Dendritic cell treated with granulocyte-macrophage colony-stimulating factor and Interleukin-4, amounts not matched to agents 40 ng/mL and 50 ng/mL, for 4 days (primary cell): ENCODE measurements around the gene FAM131C.
"Not testable (repeated sequence)": the region's sequence is repeated elsewhere in the genome, so short reads cannot be mapped to it uniquely, and the experiment has no call there.

Source experiments
- H3K27ac Mint-ChIP-seq: one replicate; pipeline ENCODE4 v1.8.0; 2022; ENCODE audit warnings: mild to moderate bottlenecking, mixed read lengths
- H3K27me3 Mint-ChIP-seq: one replicate; pipeline ENCODE4 v1.8.0; 2022; ENCODE audit warnings: mild to moderate bottlenecking, mixed read lengths
- H3K36me3 Mint-ChIP-seq: one replicate; pipeline ENCODE4 v1.8.0; 2022; ENCODE audit warnings: low read depth, mixed read lengths
- H3K4me1 Mint-ChIP-seq: one replicate; pipeline ENCODE4 v1.8.0; 2022; ENCODE audit warnings: low read depth, mixed read lengths
- H3K4me3 Mint-ChIP-seq: one replicate; pipeline ENCODE4 v1.8.0; 2022; ENCODE audit warnings: mild to moderate bottlenecking, moderate library complexity, mixed read lengths
- H3K9me3 Mint-ChIP-seq: one replicate; pipeline ENCODE4 v1.8.0; 2022; ENCODE audit warnings: mixed read lengths
- intact Hi-C: fragments of 100-400 bp; cut with micrococcal nuclease; formaldehyde crosslinking; loops from one replicate; pipeline ENCODE4 v1.15.0; 2022

The FAM131C gene

GRCh38 chr1:16112596-16113555 lies 39.4 kb upstream of the FAM131C start:
- intact Hi-C loops: no loop called here
- H3K9me3 Mint-ChIP-seq: peaks cover 14% of the 10 kb centered on the region
- H3K4me3 Mint-ChIP-seq: no peak overlapping the region
- H3K4me1 Mint-ChIP-seq: no peaks in the 10 kb centered on the region
- no peaks in the 10 kb centered on the region for H3K36me3 Mint-ChIP-seq
- H3K27me3 Mint-ChIP-seq: peaks cover 13% of the 10 kb centered on the region
- no peak overlapping the region for H3K27ac Mint-ChIP-seq

GRCh38 chr1:16111771-16112595 lies 38.5 kb upstream of the FAM131C start:
- Mint-ChIP-seq H3K4me1 (no peaks in the 10 kb centered on the region), H3K4me3 (no peak overlapping the region)
- intact Hi-C loops: no loop called here

GRCh38 chr1:16110884-16111283 lies 37.4 kb upstream of the FAM131C start:
- H3K9me3 Mint-ChIP-seq: peaks cover 18% of the 10 kb centered on the region
- H3K27ac Mint-ChIP-seq: no peak overlapping the region
- intact Hi-C loops: no loop called here
- no peaks in the 10 kb centered on the region for H3K4me1 Mint-ChIP-seq
- H3K27me3 Mint-ChIP-seq: peaks cover 21% of the 10 kb centered on the region
- H3K4me3 Mint-ChIP-seq: no peak overlapping the region
- no peaks in the 10 kb centered on the region for H3K36me3 Mint-ChIP-seq

More at GRCh38 chr1:16111771-16112595, 38.5 kb upstream of the FAM131C start:
- no peaks in the 10 kb centered on the region for H3K36me3 Mint-ChIP-seq
- H3K27ac Mint-ChIP-seq: no peak overlapping the region
- peaks cover 18% of the 10 kb centered on the region for H3K9me3 Mint-ChIP-seq
- peaks cover 14% of the 10 kb centered on the region for H3K27me3 Mint-ChIP-seq

- H3K9me3 Mint-ChIP-seq: peaks cover 18% of the 10 kb centered on the region
Observed at GRCh38 chr1:16110456-16110855, 37.0 kb upstream of the FAM131C start.

GRCh38 chr1:16109571-16109970 lies 36.1 kb upstream of the FAM131C start:
- intact Hi-C loops: no loop called here
- Mint-ChIP-seq H3K4me3 (no peak overlapping the region), H3K27ac (no peak overlapping the region), H3K9me3 (peaks cover 18% of the 10 kb centered on the region), H3K27me3 (peaks cover 21% of the 10 kb centered on the region), H3K4me1 (no peaks in the 10 kb centered on the region), H3K36me3 (no peaks in the 10 kb centered on the region)

More at GRCh38 chr1:16110456-16110855, 37.0 kb upstream of the FAM131C start:
- intact Hi-C loops: no loop called here
- Mint-ChIP-seq H3K36me3 (no peaks in the 10 kb centered on the region), H3K4me3 (no peak overlapping the region), H3K4me1 (no peaks in the 10 kb centered on the region), H3K27me3 (peaks cover 21% of the 10 kb centered on the region), H3K27ac (no peak overlapping the region)

- H3K9me3 Mint-ChIP-seq: peaks cover 18% of the 10 kb centered on the region
- H3K4me3 Mint-ChIP-seq, H3K36me3 Mint-ChIP-seq, H3K4me1 Mint-ChIP-seq, H3K27ac Mint-ChIP-seq, intact Hi-C loops: not testable (repeated sequence)
- peaks cover 32% of the 10 kb centered on the region for H3K27me3 Mint-ChIP-seq
Observed at GRCh38 chr1:16107039-16107438, 33.6 kb upstream of the FAM131C start.

GRCh38 chr1:16101623-16102022 lies 28.2 kb upstream of the FAM131C start:
- Mint-ChIP-seq H3K9me3 (no peaks in the 10 kb centered on the region), H3K4me3 (no peak overlapping the region), H3K27ac (no peak overlapping the region), H3K36me3 (no peaks in the 10 kb centered on the region), H3K27me3 (peaks cover 25% of the 10 kb centered on the region), H3K4me1 (no peaks in the 10 kb centered on the region)
- intact Hi-C loops: no loop called here

- H3K36me3 Mint-ChIP-seq: no peaks in the 10 kb centered on the region
- no peak overlapping the region for H3K27ac Mint-ChIP-seq
- no peaks in the 10 kb centered on the region for H3K9me3 Mint-ChIP-seq
- intact Hi-C loops: no loop called here
- H3K4me3 Mint-ChIP-seq: no peak overlapping the region
- peaks cover 32% of the 10 kb centered on the region for H3K27me3 Mint-ChIP-seq
- no peaks in the 10 kb centered on the region for H3K4me1 Mint-ChIP-seq
Observed at GRCh38 chr1:16099412-16099811, 26.0 kb upstream of the FAM131C start.

GRCh38 chr1:16095447-16095846 lies 22.0 kb upstream of the FAM131C start:
- Mint-ChIP-seq H3K27ac (no peak overlapping the region), H3K4me3 (no peak overlapping the region), H3K9me3 (no peaks in the 10 kb centered on the region), H3K36me3 (no peaks in the 10 kb centered on the region), H3K27me3 (peaks cover 20% of the 10 kb centered on the region), H3K4me1 (no peaks in the 10 kb centered on the region)
- intact Hi-C loops: no loop called here

GRCh38 chr1:16094453-16095158 lies 21.2 kb upstream of the FAM131C start:
- H3K4me3 Mint-ChIP-seq: no peak overlapping the region
- no peak overlapping the region for H3K27ac Mint-ChIP-seq

GRCh38 chr1:16093611-16094010 lies 20.2 kb upstream of the FAM131C start:
- Mint-ChIP-seq H3K27me3 (peaks cover 21% of the 10 kb centered on the region), H3K27ac (no peak overlapping the region), H3K4me1 (no peaks in the 10 kb centered on the region), H3K9me3 (no peaks in the 10 kb centered on the region), H3K36me3 (no peaks in the 10 kb centered on the region), H3K4me3 (no peak overlapping the region)
- intact Hi-C loops: no loop called here

More at GRCh38 chr1:16094453-16095158, 21.2 kb upstream of the FAM131C start:
- H3K36me3 Mint-ChIP-seq: no peaks in the 10 kb centered on the region
- H3K9me3 Mint-ChIP-seq: no peaks in the 10 kb centered on the region
- peaks cover 20% of the 10 kb centered on the region for H3K27me3 Mint-ChIP-seq
- intact Hi-C loops: no loop called here
- no peaks in the 10 kb centered on the region for H3K4me1 Mint-ChIP-seq

- Mint-ChIP-seq H3K9me3 (no peaks in the 10 kb centered on the region), H3K4me1 (no peaks in the 10 kb centered on the region), H3K4me3 (no peak overlapping the region), H3K27ac (no peak overlapping the region), H3K36me3 (no peaks in the 10 kb centered on the region), H3K27me3 (peaks cover 21% of the 10 kb centered on the region)
- intact Hi-C loops: no loop called here
Observed at GRCh38 chr1:16092923-16093511, 19.6 kb upstream of the FAM131C start.

GRCh38 chr1:16092097-16092922 lies 18.9 kb upstream of the FAM131C start:
- no peaks in the 10 kb centered on the region for H3K4me1 Mint-ChIP-seq
- H3K4me3 Mint-ChIP-seq: no peak overlapping the region
- H3K36me3 Mint-ChIP-seq: no peaks in the 10 kb centered on the region
- H3K27ac Mint-ChIP-seq: no peak overlapping the region
- no peaks in the 10 kb centered on the region for H3K9me3 Mint-ChIP-seq
- H3K27me3 Mint-ChIP-seq: peaks cover 21% of the 10 kb centered on the region
- intact Hi-C loops: no loop called here
